RPMI7951 (cell line): ENCODE data around the gene NDUFS6. TPM values are rescaled to one million over a fixed set of nuclear protein-coding genes. Genes with fewer than 3 reads are reported as not detected.

Experiments used
- DNase-seq: peaks from one replicate; pipeline ENCODE4 v3.0.0-alpha.2; 2012; ENCODE audit warnings: low read depth
- total RNA-seq: library from RNA; depleted of rRNA; stranded (reverse); fragments of >200 nt; shearing (Covaris generic); gene quantifications from 2 replicates; pipeline ENCODE4 v1.2.3, GENCODE V29; 2014

NDUFS6 gene
- total RNA-seq, 1 experiment from 2014 or later = 38.3 TPM

GRCh38 chr5:1765141-1765879 is 35.9 kb upstream of the NDUFS6 start:
- peak; percentile 24 for DNase-seq

GRCh38 chr5:1765880-1766235 is 35.3 kb upstream of the NDUFS6 start:
- DNase-seq = no peak

- no peak for DNase-seq
Measured at GRCh38 chr5:1767524-1768282, 33.5 kb upstream of the NDUFS6 start.

GRCh38 chr5:1768283-1769000 is 32.8 kb upstream of the NDUFS6 start:
- DNase-seq = no peak

- DNase-seq = no peak
Measured at GRCh38 chr5:1769017-1769640, 32.1 kb upstream of the NDUFS6 start.

GRCh38 chr5:1769752-1770442 is 31.3 kb upstream of the NDUFS6 start:
- DNase-seq = no peak

- no peak for DNase-seq
Measured at GRCh38 chr5:1770443-1770802, 30.8 kb upstream of the NDUFS6 start.

- no peak for DNase-seq
Measured at GRCh38 chr5:1771149-1772065, 29.8 kb upstream of the NDUFS6 start.

GRCh38 chr5:1772634-1773033 is 28.6 kb upstream of the NDUFS6 start:
- peak; percentile 62 for DNase-seq

- DNase-seq = no peak
Measured at GRCh38 chr5:1776831-1777230, 24.4 kb upstream of the NDUFS6 start.

GRCh38 chr5:1777281-1778137 is 23.7 kb upstream of the NDUFS6 start:
- no peak for DNase-seq

- no peak for DNase-seq
Measured at GRCh38 chr5:1778138-1779020, 22.8 kb upstream of the NDUFS6 start.

GRCh38 chr5:1779021-1779680 is 22.1 kb upstream of the NDUFS6 start:
- DNase-seq = no peak

- DNase-seq = no peak
Measured at GRCh38 chr5:1779782-1780613, 21.2 kb upstream of the NDUFS6 start.

GRCh38 chr5:1780614-1780930 is 20.6 kb upstream of the NDUFS6 start:
- DNase-seq = no peak

- no peak for DNase-seq
Measured at GRCh38 chr5:1781107-1781506, 20.1 kb upstream of the NDUFS6 start.

GRCh38 chr5:1781726-1782384 is 19.4 kb upstream of the NDUFS6 start:
- no peak for DNase-seq
